Measurements from ENCODE around the gene GIT2. TPM values are rescaled to one million over a fixed set of nuclear protein-coding genes. Genes with fewer than 3 reads are reported as not detected.

The GIT2 gene
- total and polyA plus RNA-seq, 2 of the 13 experiments (the other 11 are each of a cell fraction or from before 2014, with no cell fraction given): 18.4 to 19.8 TPM

DNA sequence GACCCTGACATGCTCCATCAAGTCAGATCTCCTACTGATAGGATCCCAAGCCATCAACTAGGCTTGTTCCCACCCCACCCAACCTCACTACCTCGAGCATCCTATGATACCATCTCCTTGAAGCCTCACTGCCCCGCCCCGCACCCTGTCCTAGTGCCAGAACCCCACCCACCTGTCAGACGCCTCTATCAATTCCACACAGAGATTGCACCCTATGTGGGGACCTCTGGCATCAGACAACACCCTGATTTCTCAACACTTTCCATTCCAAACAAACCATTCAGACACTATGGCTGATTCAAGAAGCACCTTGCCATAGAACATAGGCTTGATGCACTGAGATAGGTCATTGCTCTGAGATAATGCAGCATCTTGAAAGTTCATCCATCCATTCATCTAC, 112.7 kb downstream of the GIT2 start:
- Histone ChIP-seq H3K9me3 (ENCODE audit: low read length) (no peaks in the 10 kb centered on the region), H2AFZ (ENCODE audit: low read length) (no peak overlapping the region), H3K27ac (ENCODE audit: extremely low read length, insufficient read depth, low read length) (no peak overlapping the region), H3K9ac (ENCODE audit: insufficient read depth, low read depth, low read length) (no peak overlapping the region), H3K27me3 (ENCODE audit: control insufficient read depth in 1 of 2, insufficient read depth in 2 of 2, low read length in 2 of 2) (peaks cover 0 to 9% of the 10 kb centered on the region in 2 experiments; a peak in 2 of 5 replicates), H3K36me3 (replicated peaks in 1 of 2; ENCODE audit: control insufficient read depth in 1 of 2, insufficient read depth in 2 of 2, low read length in 2 of 2) (no peaks in the 10 kb centered on the region), H3K4me2 (ENCODE audit: low read depth, low read length) (no peak overlapping the region), H3K4me3 (replicated peaks in 1 of 3; ENCODE audit: insufficient read depth in 1 of 3, low read depth in 2 of 3, low read length in 3 of 3) (no peak overlapping the region), H3K79me2 (ENCODE audit: insufficient read depth, low read length) (peaks cover 7% of the 10 kb centered on the region), H3K4me1 (ENCODE audit: insufficient read depth, low read length) (peaks cover 41% of the 10 kb centered on the region), H4K20me1 (ENCODE audit: insufficient read depth, low read length) (no peaks in the 10 kb centered on the region)
- WGBS (ENCODE audit: low lambda C conversion rate): 7% methylated on average over 2 of the region's 4 CpGs
- ATAC-seq (no peak), FAIRE-seq (no peak), DNase-seq (ENCODE audit: low spot score) (no peak)
- ChIA-PET POLR2A (no interaction called here), CTCF (ENCODE audit: low intra/inter-chr PET ratio, low total read pairs) (no interaction called here)
- in situ Hi-C loops (cut with HindIII; ENCODE audit: extremely low pct_ligation_motif_present, low pct_unique_long_range_greater_than_20kb) (loop anchor here (5.0 kb wide), 1 partner anchor 36 kb away; no protein-coding TSS in a partner anchor), intact Hi-C loops (cut with micrococcal nuclease; ENCODE audit: unreplicated experiment) (no loop called here)
- no peak for TF ChIP-seq ZNF224 (CRISPR knock-in tag; IDR thresholded peaks at IDR 0.05)
- TF ChIP-seq ZNF510 (CRISPR knock-in tag; IDR thresholded peaks at IDR 0.05; ENCODE audit: low read depth): no peak
- no peak for TF ChIP-seq ZNF687 (CRISPR knock-in tag; IDR thresholded peaks at IDR 0.05)
- TF ChIP-seq, protein P1, sequence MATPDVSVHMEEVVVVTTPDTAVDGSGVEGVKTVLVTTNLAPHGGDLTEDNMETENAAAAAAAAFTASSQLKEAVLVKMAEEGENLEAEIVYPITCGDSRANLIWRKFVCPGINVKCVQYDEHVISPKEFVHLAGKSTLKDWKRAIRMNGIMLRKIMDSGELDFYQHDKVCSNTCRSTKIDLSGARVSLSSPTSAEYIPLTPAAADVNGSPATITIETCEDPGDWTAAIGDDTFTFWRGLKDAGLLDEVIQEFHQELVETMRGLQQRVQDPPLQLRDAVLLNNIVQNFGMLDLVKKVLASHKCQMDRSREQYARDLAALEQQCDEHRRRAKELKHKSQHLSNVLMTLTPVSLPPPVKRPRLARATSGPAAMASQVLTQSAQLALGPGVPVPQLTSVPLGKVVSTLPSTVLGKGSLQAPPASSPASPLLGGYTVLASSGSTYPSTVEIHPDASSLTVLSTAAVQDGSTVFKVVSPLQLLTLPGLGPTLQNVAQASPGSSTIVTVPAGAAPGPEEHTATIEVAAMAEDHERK (CRISPR knock-in tag; IDR thresholded peaks at IDR 0.05; ENCODE audit: low read depth): no peak
- no peak for TF ChIP-seq IKZF1 (IDR thresholded peaks at IDR 0.05)
- TF ChIP-seq ZNF780A (CRISPR knock-in tag; IDR thresholded peaks at IDR 0.05): no peak
- no peak for TF ChIP-seq NAIF1 (CRISPR knock-in tag; IDR thresholded peaks at IDR 0.05; ENCODE audit: borderline replicate concordance)
- TF ChIP-seq, protein P2, sequence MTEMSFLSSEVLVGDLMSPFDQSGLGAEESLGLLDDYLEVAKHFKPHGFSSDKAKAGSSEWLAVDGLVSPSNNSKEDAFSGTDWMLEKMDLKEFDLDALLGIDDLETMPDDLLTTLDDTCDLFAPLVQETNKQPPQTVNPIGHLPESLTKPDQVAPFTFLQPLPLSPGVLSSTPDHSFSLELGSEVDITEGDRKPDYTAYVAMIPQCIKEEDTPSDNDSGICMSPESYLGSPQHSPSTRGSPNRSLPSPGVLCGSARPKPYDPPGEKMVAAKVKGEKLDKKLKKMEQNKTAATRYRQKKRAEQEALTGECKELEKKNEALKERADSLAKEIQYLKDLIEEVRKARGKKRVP (CRISPR knock-in tag; IDR thresholded peaks at IDR 0.05): no peak
- TF ChIP-seq, protein P3, sequence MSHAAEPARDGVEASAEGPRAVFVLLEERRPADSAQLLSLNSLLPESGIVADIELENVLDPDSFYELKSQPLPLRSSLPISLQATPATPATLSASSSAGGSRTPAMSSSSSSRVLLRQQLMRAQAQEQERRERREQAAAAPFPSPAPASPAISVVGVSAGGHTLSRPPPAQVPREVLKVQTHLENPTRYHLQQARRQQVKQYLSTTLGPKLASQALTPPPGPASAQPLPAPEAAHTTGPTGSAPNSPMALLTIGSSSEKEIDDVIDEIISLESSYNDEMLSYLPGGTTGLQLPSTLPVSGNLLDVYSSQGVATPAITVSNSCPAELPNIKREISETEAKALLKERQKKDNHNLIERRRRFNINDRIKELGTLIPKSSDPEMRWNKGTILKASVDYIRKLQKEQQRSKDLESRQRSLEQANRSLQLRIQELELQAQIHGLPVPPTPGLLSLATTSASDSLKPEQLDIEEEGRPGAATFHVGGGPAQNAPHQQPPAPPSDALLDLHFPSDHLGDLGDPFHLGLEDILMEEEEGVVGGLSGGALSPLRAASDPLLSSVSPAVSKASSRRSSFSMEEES (CRISPR knock-in tag; IDR thresholded peaks at IDR 0.05): no peak
- TF ChIP-seq FOXP1 (IDR thresholded peaks at IDR 0.05): no peak
- no peak for TF ChIP-seq FOXP1 (CRISPR knock-in tag; IDR thresholded peaks at IDR 0.05)
- TF ChIP-seq ZNF138 (CRISPR knock-in tag; IDR thresholded peaks at IDR 0.05; ENCODE audit: low read depth): no peak
- no TSS peak for BruUV-seq (replicated peaks)

All from HepG2 (cell line).